ENCODE measurements around the gene FLAD1.

Gene FLAD1

GRCh38 chr1:155005076-155006011 is 22.2 kb downstream of the FLAD1 start:
- no peak for DNase-seq

GRCh38 chr1:155006601-155007101 is 23.5 kb downstream of the FLAD1 start:
- DNase-seq = no peak

GRCh38 chr1:155007251-155007828 is 24.2 kb downstream of the FLAD1 start:
- DNase-seq = no peak

- DNase-seq = no peak
Measured at GRCh38 chr1:155008015-155008941, 25.1 kb downstream of the FLAD1 start.

- no peak for DNase-seq
Measured at GRCh38 chr1:155009221-155009711, 26.1 kb downstream of the FLAD1 start.

- no peak for DNase-seq
Measured at GRCh38 chr1:155009742-155010141, 26.6 kb downstream of the FLAD1 start.

- DNase-seq = no peak
Measured at GRCh38 chr1:155010211-155010918, 27.2 kb downstream of the FLAD1 start.

GRCh38 chr1:155011004-155011416 is 27.9 kb downstream of the FLAD1 start:
- no peak for DNase-seq

- DNase-seq = no peak
Measured at GRCh38 chr1:155011437-155012025, 28.4 kb downstream of the FLAD1 start.

- no peak for DNase-seq
Measured at GRCh38 chr1:155012026-155012546, 28.9 kb downstream of the FLAD1 start.

- DNase-seq = no peak
Measured at GRCh38 chr1:155012776-155013602, 29.8 kb downstream of the FLAD1 start.

GRCh38 chr1:155013632-155014031 is 30.5 kb downstream of the FLAD1 start:
- DNase-seq = no peak

- DNase-seq = no peak
Measured at GRCh38 chr1:155014709-155015508, 31.8 kb downstream of the FLAD1 start.

GRCh38 chr1:155015527-155016230 is 32.5 kb downstream of the FLAD1 start:
- no peak for DNase-seq

- DNase-seq = no peak
Measured at GRCh38 chr1:155016231-155016831, 33.2 kb downstream of the FLAD1 start.

- peak; percentile 86 for DNase-seq
Measured at GRCh38 chr1:155017041-155017945, 34.1 kb downstream of the FLAD1 start.

- DNase-seq = no peak
Measured at GRCh38 chr1:155017946-155018316, 34.8 kb downstream of the FLAD1 start.
